Ovary (tissue), 9 donors: ENCODE data around the gene GAS2L2. TPM values are rescaled to one million over a fixed set of nuclear protein-coding genes. Genes with fewer than 3 reads are reported as not detected.

Source experiments
- DNase-seq, 5 donors: peaks; one replicate each; pipeline ENCODE4 v3.0.0-alpha.2; 2019 to 2020
- H3K27ac ChIP-seq, 2 donors: fragments of 200-600 bp; one replicate each; pipeline versions ENCODE4 v1.5.1 to v1.8.0; 2019 to 2022
- H3K27me3 ChIP-seq: fragments of 200-600 bp; one replicate; pipeline ENCODE4 v1.8.0; 2022
- H3K36me3 ChIP-seq: fragments of 200-600 bp; sonication (generic); one replicate; pipeline ENCODE4 v1.5.1; 2019
- H3K4me1 ChIP-seq: one replicate; pipeline ENCODE4 v1.8.1; 2013; ENCODE audit warnings: mild to moderate bottlenecking, moderate library complexity; ENCODE audit not compliant: insufficient read depth
- H3K4me3 ChIP-seq: fragments of 200-600 bp; sonication (generic); one replicate; pipeline ENCODE4 v1.5.1; 2017
- H3K9me3 ChIP-seq, 2 donors: fragments of 200-600 bp in 1 of 2; sonication (generic) in 1 of 2; one replicate each; pipeline versions ENCODE4 v1.5.1 to v1.8.1; 2013 to 2019; ENCODE audit warnings: mild to moderate bottlenecking in 1 of 2, moderate library complexity in 1 of 2
- CTCF ChIP-seq, 3 donors: fragments of 450-650 bp in 2 of 3; fragments of 200-600 bp in 1 of 3; IDR thresholded peaks; one replicate each; pipeline versions ENCODE4 v1.5.1 to v1.8.0; 2016 to 2022; ENCODE audit warnings: antibody characterized with exemption in 3 of 3, mild to moderate bottlenecking in 1 of 3
- EP300 ChIP-seq: sonication (generic); formaldehyde crosslinking; IDR thresholded peaks from one replicate; pipeline ENCODE4 v1.6.1; 2017; ENCODE audit warnings: antibody characterized with exemption
- POLR2A ChIP-seq: fragments of 450-650 bp; IDR thresholded peaks from one replicate; pipeline ENCODE4 v1.6.1; 2017; ENCODE audit warnings: antibody characterized with exemption, mild to moderate bottlenecking, moderate library complexity
- WGBS, 3 donors: extraction: QIAGEN DNeasy Blood & Tissue Kit in 1 of 3; methylation state at CpG; one replicate each; pipeline versions ENCODE4 v1.1.5 to v1.1.7; 2013 to 2017; 5-methylcytosine and 5-hydroxymethylcytosine counted together
- intact Hi-C, 4 donors: fragments of 100-400 bp; cut with DNase I; formaldehyde crosslinking; loops; one replicate each; pipeline versions ENCODE4 v1.11.0 to v1.15.1; 2022 to 2023
- polyA plus RNA-seq, 2 donors: library from polyadenylated mRNA; stranded (reverse); fragments of 200-250 nt in 1 of 2; fragments of 350-450 nt in 1 of 2; fragmentation: Illumina TruSeq in 1 of 2; extraction: RNeasy Lipid Tissue Mini Kit (QIAGEN cat#74804) in 1 of 2; gene quantifications; one replicate each; pipeline ENCODE4 v1.2.3, GENCODE V29; 2013 to 2014
- total RNA-seq, 7 donors: library from RNA; depleted of rRNA in 2 of 7; stranded (reverse); fragments of >200 nt in 2 of 7; fragmentation: NEBNext Ultra II Directional in 3 of 7; extraction: Animal tissue kit (Norgen Biotek cat#: 25700) in 3 of 7; gene quantifications; one replicate each; pipeline versions ENCODE4 v1.1.0 to v1.2.4, GENCODE V29; 2016 to 2023
- donor health status: DM: no; HTN: no; CAD: no; lungs with moderate emphysema.
- donor health status: DM: no; HTN: no; CAD: no.
- donor health status: Bipolar disorder and iron deficiency.
- donor health status: DM: yes; HTN: yes; CAD: no.
- donor health status: DM: no; HTN: no; CAD: no.
- donor health status: DM: yes; HTN: yes; CAD: no.

Gene GAS2L2
- total and polyA plus RNA-seq, 9 donors: 0.02 to 9.0 (median 0.61) TPM; not detected in 3

- H3K4me3 ChIP-seq: no peak overlapping the region
- no peaks in the 10 kb centered on the region for H3K27me3 ChIP-seq
- H3K4me1 ChIP-seq: peaks cover 2% of the 10 kb centered on the region
- TF ChIP-seq CTCF (IDR thresholded peaks at IDR 0.05): no peak
- no peak for TF ChIP-seq POLR2A
- no peak for TF ChIP-seq EP300
- intact Hi-C loops: no loop called here
- no peaks in the 10 kb centered on the region for H3K36me3 ChIP-seq
- H3K27ac ChIP-seq: no peak overlapping the region
- peaks cover 0 to 2% of the 10 kb centered on the region in 2 donors for H3K9me3 ChIP-seq
- 21 to 28% (median 22%) methylated on average over 3 of the region's 3 CpGs for WGBS, 3 donors
- no peak for DNase-seq
Observed at GRCh38 chr17:35786941-35787432, 33.9 kb upstream of the GAS2L2 start.

DNA sequence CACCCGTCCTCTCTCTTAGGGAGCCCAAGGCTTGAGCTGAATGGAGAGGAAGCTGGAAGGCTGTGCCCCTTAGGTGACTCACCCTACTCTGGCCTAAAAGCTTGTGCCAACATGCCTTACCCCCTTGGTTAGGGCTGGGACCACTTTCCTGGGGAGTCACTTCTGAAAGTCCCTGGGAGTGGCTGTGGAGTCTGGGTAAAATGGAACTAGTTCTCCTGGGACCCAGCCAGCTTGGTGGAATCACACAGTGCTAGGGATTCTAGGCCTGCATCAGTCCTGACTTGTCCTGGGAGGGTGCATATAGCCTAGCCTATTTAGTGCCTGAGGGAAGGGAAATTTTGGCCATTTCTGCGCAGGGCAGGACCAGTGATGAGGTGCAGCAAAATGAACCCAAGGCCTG, 31.9 kb upstream of the GAS2L2 start:
- no peak for DNase-seq
- Histone ChIP-seq H3K27me3 (no peaks in the 10 kb centered on the region), H3K4me1 (peaks cover 2% of the 10 kb centered on the region)

GRCh38 chr17:35780950-35781349, 27.9 kb upstream of the GAS2L2 start:
- TF ChIP-seq EP300 (no peak), CTCF (IDR thresholded peaks at IDR 0.05) (no peak), POLR2A (no peak)
- H3K4me1 ChIP-seq: peaks cover 2% of the 10 kb centered on the region
- no peaks in the 10 kb centered on the region for H3K9me3 ChIP-seq
- H3K36me3 ChIP-seq: no peaks in the 10 kb centered on the region
- H3K27ac ChIP-seq: no peak overlapping the region
- no peak for DNase-seq
- WGBS, 3 donors: 50 to 66% (median 63%) methylated on average over 3 of the region's 3 CpGs
- intact Hi-C loops: no loop called here
- H3K27me3 ChIP-seq: no peaks in the 10 kb centered on the region
- no peak overlapping the region for H3K4me3 ChIP-seq

More for the DNA sequence above, 31.9 kb upstream of the GAS2L2 start:
- H3K27ac ChIP-seq: no peak overlapping the region
- H3K36me3 ChIP-seq: no peaks in the 10 kb centered on the region
- WGBS, 3 donors: 61 to 70% (median 67%) methylated on average over 2 of the region's 2 CpGs
- TF ChIP-seq POLR2A (no peak), CTCF (IDR thresholded peaks at IDR 0.05) (no peak), EP300 (no peak)
- intact Hi-C loops: no loop called here
- H3K9me3 ChIP-seq: no peaks in the 10 kb centered on the region
- no peak overlapping the region for H3K4me3 ChIP-seq

DNA sequence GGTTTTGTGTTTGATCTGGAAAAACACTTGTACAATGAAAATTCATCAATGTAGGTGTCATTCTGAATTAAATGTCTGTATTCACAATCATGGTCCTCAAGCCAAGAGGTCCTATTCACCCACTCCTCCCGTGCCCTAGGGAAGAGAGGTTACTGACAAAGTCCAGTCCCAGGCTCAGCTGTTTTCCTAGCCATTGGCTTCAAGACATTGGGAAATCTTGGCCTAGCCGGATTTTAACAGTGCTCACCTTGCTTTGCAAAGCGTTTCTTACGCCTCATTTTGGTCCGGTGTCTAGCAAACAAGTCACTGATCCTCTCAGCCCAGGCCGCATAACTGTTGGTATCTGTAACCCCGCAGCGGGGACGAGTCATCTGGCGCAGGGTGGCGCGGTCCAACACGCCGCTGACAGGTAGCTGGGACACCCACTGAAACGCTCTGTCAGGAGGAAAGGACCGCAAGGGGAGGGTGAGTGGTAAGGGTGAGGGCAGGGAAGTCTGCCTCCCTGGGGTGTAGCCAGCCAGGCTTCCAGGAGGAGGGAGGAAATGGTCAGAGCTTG, 25.7 kb upstream of the GAS2L2 start:
- no peaks in the 10 kb centered on the region for H3K27me3 ChIP-seq
- no peaks in the 10 kb centered on the region for H3K9me3 ChIP-seq
- TF ChIP-seq POLR2A: no peak
- TF ChIP-seq CTCF (IDR thresholded peaks at IDR 0.05): no peak
- TF ChIP-seq EP300: no peak
- intact Hi-C loops: no loop called here
- WGBS, 3 donors: 83 to 87% (median 86%) methylated on average over 16 of the region's 16 CpGs
- H3K36me3 ChIP-seq: no peaks in the 10 kb centered on the region
- H3K4me1 ChIP-seq: no peaks in the 10 kb centered on the region
- no peak overlapping the region for H3K4me3 ChIP-seq
- DNase-seq: no peak
- H3K27ac ChIP-seq: no peak overlapping the region
